ENCODE data around the gene PLRG1.
A peak's percentile ranks its signal among the peaks of the same experiment; 100 is the strongest.

PLRG1 gene

GRCh38 chr4:154497889-154498288, 52.3 kb downstream of the PLRG1 start:
- peaks cover 13% of the 10 kb centered on the region for H3K27me3 ChIP-seq (ENCODE audit: control insufficient read depth, insufficient read depth, low read length, poor library complexity, severe bottlenecking)
- no peak overlapping the region for H3K4me3 ChIP-seq (ENCODE audit: insufficient read depth, low read depth, low read length)
- H3K36me3 ChIP-seq (ENCODE audit: control insufficient read depth, insufficient read depth, low read length): no peaks in the 10 kb centered on the region
- H3K4me1 ChIP-seq (ENCODE audit: control insufficient read depth, insufficient read depth, low read length): no peaks in the 10 kb centered on the region
- H3K9me3 ChIP-seq (ENCODE audit: control insufficient read depth, low read length): no peaks in the 10 kb centered on the region
- WGBS, 2 experiments: 93 to 98% methylated on average over 5 of the region's 5 CpGs
- no peak overlapping the region for H3K27ac ChIP-seq (ENCODE audit: insufficient read depth, low read depth, low read length, poor library complexity, severe bottlenecking)

- no peaks in the 10 kb centered on the region for H3K36me3 ChIP-seq (ENCODE audit: control insufficient read depth, insufficient read depth, low read length)
- H3K4me3 ChIP-seq (ENCODE audit: insufficient read depth, low read depth, low read length): no peak overlapping the region
- WGBS, 2 experiments: 95 to 97% methylated on average over 2 of the region's 2 CpGs
- no peaks in the 10 kb centered on the region for H3K4me1 ChIP-seq (ENCODE audit: control insufficient read depth, insufficient read depth, low read length)
- no peak overlapping the region for H3K27ac ChIP-seq (ENCODE audit: insufficient read depth, low read depth, low read length, poor library complexity, severe bottlenecking)
- no peaks in the 10 kb centered on the region for H3K9me3 ChIP-seq (ENCODE audit: control insufficient read depth, low read length)
- H3K27me3 ChIP-seq (ENCODE audit: control insufficient read depth, insufficient read depth, low read length, poor library complexity, severe bottlenecking): peaks cover 33% of the 10 kb centered on the region
Observed at GRCh38 chr4:154495867-154496266, 54.3 kb downstream of the PLRG1 start.

GRCh38 chr4:154492288-154492687, 57.9 kb downstream of the PLRG1 start:
- peak overlapping the region; percentile 43 for H3K4me3 ChIP-seq (ENCODE audit: insufficient read depth, low read depth, low read length)
- WGBS, 2 experiments: 38 to 44% methylated on average over 16 of the region's 16 CpGs
- no peaks in the 10 kb centered on the region for H3K9me3 ChIP-seq (ENCODE audit: control insufficient read depth, low read length)
- H3K4me1 ChIP-seq (ENCODE audit: control insufficient read depth, insufficient read depth, low read length): no peaks in the 10 kb centered on the region
- H3K36me3 ChIP-seq (ENCODE audit: control insufficient read depth, insufficient read depth, low read length): no peaks in the 10 kb centered on the region
- peaks cover 62% of the 10 kb centered on the region for H3K27me3 ChIP-seq (ENCODE audit: control insufficient read depth, insufficient read depth, low read length, poor library complexity, severe bottlenecking)
- H3K27ac ChIP-seq (ENCODE audit: insufficient read depth, low read depth, low read length, poor library complexity, severe bottlenecking): no peak overlapping the region

- WGBS, 2 experiments: 1% methylated on average over 53 of the region's 53 CpGs
- H3K9me3 ChIP-seq (ENCODE audit: control insufficient read depth, low read length): no peaks in the 10 kb centered on the region
- no peaks in the 10 kb centered on the region for H3K4me1 ChIP-seq (ENCODE audit: control insufficient read depth, insufficient read depth, low read length)
- H3K4me3 ChIP-seq (ENCODE audit: insufficient read depth, low read depth, low read length): peak within 1 kb of the TSS; percentile 43
- no peaks in the 10 kb centered on the region for H3K36me3 ChIP-seq (ENCODE audit: control insufficient read depth, insufficient read depth, low read length)
- H3K27me3 ChIP-seq (ENCODE audit: control insufficient read depth, insufficient read depth, low read length, poor library complexity, severe bottlenecking): peaks cover 62% of the 10 kb centered on the region
- H3K27ac ChIP-seq (ENCODE audit: insufficient read depth, low read depth, low read length, poor library complexity, severe bottlenecking): no peak within 1 kb of the TSS
Observed at GRCh38 chr4:154491341-154492271, 58.6 kb downstream of the PLRG1 start, which contains the start of gene DCHS2. TSS of gene DCHS2 (minus strand) at chr4:154491799. CDS start at chr4:154491355, 444 bp downstream.

- peaks cover 62% of the 10 kb centered on the region for H3K27me3 ChIP-seq (ENCODE audit: control insufficient read depth, insufficient read depth, low read length, poor library complexity, severe bottlenecking)
- no peaks in the 10 kb centered on the region for H3K36me3 ChIP-seq (ENCODE audit: control insufficient read depth, insufficient read depth, low read length)
- no peaks in the 10 kb centered on the region for H3K4me1 ChIP-seq (ENCODE audit: control insufficient read depth, insufficient read depth, low read length)
- 5 to 7% methylated on average over 76 of the region's 76 CpGs for WGBS, 2 experiments
- peak overlapping the region; percentile 43 for H3K4me3 ChIP-seq (ENCODE audit: insufficient read depth, low read depth, low read length)
- no peaks in the 10 kb centered on the region for H3K9me3 ChIP-seq (ENCODE audit: control insufficient read depth, low read length)
- no peak overlapping the region for H3K27ac ChIP-seq (ENCODE audit: insufficient read depth, low read depth, low read length, poor library complexity, severe bottlenecking)
Observed at GRCh38 chr4:154490583-154491340, 59.4 kb downstream of the PLRG1 start.

- Histone ChIP-seq H3K4me3 (ENCODE audit: insufficient read depth, low read depth, low read length) (peak overlapping the region; percentile 43), H3K9me3 (ENCODE audit: control insufficient read depth, low read length) (no peaks in the 10 kb centered on the region), H3K27ac (ENCODE audit: insufficient read depth, low read depth, low read length, poor library complexity, severe bottlenecking) (no peak overlapping the region), H3K4me1 (ENCODE audit: control insufficient read depth, insufficient read depth, low read length) (no peaks in the 10 kb centered on the region), H3K36me3 (ENCODE audit: control insufficient read depth, insufficient read depth, low read length) (no peaks in the 10 kb centered on the region), H3K27me3 (ENCODE audit: control insufficient read depth, insufficient read depth, low read length, poor library complexity, severe bottlenecking) (peaks cover 62% of the 10 kb centered on the region)
- 18 to 22% methylated on average over 55 of the region's 55 CpGs for WGBS, 2 experiments
Observed at GRCh38 chr4:154490234-154490582, 60.0 kb downstream of the PLRG1 start.

- Histone ChIP-seq H3K4me3 (ENCODE audit: insufficient read depth, low read depth, low read length) (no peak overlapping the region), H3K27ac (ENCODE audit: insufficient read depth, low read depth, low read length, poor library complexity, severe bottlenecking) (no peak overlapping the region), H3K9me3 (ENCODE audit: control insufficient read depth, low read length) (no peaks in the 10 kb centered on the region), H3K27me3 (ENCODE audit: control insufficient read depth, insufficient read depth, low read length, poor library complexity, severe bottlenecking) (peaks cover 62% of the 10 kb centered on the region), H3K4me1 (ENCODE audit: control insufficient read depth, insufficient read depth, low read length) (no peaks in the 10 kb centered on the region), H3K36me3 (ENCODE audit: control insufficient read depth, insufficient read depth, low read length) (no peaks in the 10 kb centered on the region)
- 91 to 93% methylated on average over 56 of the region's 56 CpGs for WGBS, 2 experiments
Observed at GRCh38 chr4:154489558-154490233, 60.5 kb downstream of the PLRG1 start.

- Histone ChIP-seq H3K9me3 (ENCODE audit: control insufficient read depth, low read length) (no peaks in the 10 kb centered on the region), H3K4me1 (ENCODE audit: control insufficient read depth, insufficient read depth, low read length) (no peaks in the 10 kb centered on the region), H3K4me3 (ENCODE audit: insufficient read depth, low read depth, low read length) (no peak overlapping the region), H3K36me3 (ENCODE audit: control insufficient read depth, insufficient read depth, low read length) (no peaks in the 10 kb centered on the region), H3K27me3 (ENCODE audit: control insufficient read depth, insufficient read depth, low read length, poor library complexity, severe bottlenecking) (peaks cover 42% of the 10 kb centered on the region), H3K27ac (ENCODE audit: insufficient read depth, low read depth, low read length, poor library complexity, severe bottlenecking) (no peak overlapping the region)
- 93% methylated on average over 4 of the region's 4 CpGs for WGBS, 2 experiments
Observed at GRCh38 chr4:154487145-154487544, 63.1 kb downstream of the PLRG1 start.

GRCh38 chr4:154485127-154485773, 65.0 kb downstream of the PLRG1 start:
- Histone ChIP-seq H3K27me3 (ENCODE audit: control insufficient read depth, insufficient read depth, low read length, poor library complexity, severe bottlenecking) (peaks cover 23% of the 10 kb centered on the region), H3K4me3 (ENCODE audit: insufficient read depth, low read depth, low read length) (no peak overlapping the region), H3K9me3 (ENCODE audit: control insufficient read depth, low read length) (no peaks in the 10 kb centered on the region), H3K36me3 (ENCODE audit: control insufficient read depth, insufficient read depth, low read length) (no peaks in the 10 kb centered on the region), H3K4me1 (ENCODE audit: control insufficient read depth, insufficient read depth, low read length) (no peaks in the 10 kb centered on the region), H3K27ac (ENCODE audit: insufficient read depth, low read depth, low read length, poor library complexity, severe bottlenecking) (no peak overlapping the region)
- 64% methylated on average over 4 of the region's 4 CpGs for WGBS, 2 experiments
